ENCODE measurements around the gene RPH3AL.

DNA sequence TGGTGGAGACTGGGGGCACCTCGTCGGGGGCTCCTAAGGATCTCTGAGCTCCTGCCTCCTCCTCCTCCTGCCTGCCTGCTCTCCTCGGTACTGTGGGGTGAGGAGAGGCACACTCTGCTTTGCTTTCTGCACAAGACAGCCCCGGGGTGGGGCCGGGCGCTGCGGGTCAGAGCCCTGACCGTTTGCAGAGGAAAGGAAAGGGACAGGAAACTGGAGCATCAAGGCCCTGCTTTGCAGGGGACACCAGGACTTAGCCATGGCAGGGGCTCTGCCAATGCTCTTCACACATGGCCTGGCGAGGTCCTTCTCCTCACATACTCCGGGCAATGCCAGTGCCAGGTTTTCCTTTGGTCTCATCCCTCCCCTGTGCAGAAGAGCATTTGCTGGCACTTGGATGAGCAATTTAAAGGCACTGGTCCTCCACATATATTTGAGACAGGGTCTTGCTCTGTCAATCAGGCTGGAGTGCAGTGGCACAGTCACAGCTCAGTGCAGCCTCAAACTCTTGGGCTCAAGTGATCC lies 147.4 kb downstream of the RPH3AL start:
- TF ChIP-seq, protein P1, sequence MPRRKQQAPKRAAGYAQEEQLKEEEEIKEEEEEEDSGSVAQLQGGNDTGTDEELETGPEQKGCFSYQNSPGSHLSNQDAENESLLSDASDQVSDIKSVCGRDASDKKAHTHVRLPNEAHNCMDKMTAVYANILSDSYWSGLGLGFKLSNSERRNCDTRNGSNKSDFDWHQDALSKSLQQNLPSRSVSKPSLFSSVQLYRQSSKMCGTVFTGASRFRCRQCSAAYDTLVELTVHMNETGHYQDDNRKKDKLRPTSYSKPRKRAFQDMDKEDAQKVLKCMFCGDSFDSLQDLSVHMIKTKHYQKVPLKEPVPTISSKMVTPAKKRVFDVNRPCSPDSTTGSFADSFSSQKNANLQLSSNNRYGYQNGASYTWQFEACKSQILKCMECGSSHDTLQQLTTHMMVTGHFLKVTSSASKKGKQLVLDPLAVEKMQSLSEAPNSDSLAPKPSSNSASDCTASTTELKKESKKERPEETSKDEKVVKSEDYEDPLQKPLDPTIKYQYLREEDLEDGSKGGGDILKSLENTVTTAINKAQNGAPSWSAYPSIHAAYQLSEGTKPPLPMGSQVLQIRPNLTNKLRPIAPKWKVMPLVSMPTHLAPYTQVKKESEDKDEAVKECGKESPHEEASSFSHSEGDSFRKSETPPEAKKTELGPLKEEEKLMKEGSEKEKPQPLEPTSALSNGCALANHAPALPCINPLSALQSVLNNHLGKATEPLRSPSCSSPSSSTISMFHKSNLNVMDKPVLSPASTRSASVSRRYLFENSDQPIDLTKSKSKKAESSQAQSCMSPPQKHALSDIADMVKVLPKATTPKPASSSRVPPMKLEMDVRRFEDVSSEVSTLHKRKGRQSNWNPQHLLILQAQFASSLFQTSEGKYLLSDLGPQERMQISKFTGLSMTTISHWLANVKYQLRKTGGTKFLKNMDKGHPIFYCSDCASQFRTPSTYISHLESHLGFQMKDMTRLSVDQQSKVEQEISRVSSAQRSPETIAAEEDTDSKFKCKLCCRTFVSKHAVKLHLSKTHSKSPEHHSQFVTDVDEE (CRISPR knock-in tag; IDR thresholded peaks at IDR 0.05) = no peak
- TF ChIP-seq, protein P2, sequence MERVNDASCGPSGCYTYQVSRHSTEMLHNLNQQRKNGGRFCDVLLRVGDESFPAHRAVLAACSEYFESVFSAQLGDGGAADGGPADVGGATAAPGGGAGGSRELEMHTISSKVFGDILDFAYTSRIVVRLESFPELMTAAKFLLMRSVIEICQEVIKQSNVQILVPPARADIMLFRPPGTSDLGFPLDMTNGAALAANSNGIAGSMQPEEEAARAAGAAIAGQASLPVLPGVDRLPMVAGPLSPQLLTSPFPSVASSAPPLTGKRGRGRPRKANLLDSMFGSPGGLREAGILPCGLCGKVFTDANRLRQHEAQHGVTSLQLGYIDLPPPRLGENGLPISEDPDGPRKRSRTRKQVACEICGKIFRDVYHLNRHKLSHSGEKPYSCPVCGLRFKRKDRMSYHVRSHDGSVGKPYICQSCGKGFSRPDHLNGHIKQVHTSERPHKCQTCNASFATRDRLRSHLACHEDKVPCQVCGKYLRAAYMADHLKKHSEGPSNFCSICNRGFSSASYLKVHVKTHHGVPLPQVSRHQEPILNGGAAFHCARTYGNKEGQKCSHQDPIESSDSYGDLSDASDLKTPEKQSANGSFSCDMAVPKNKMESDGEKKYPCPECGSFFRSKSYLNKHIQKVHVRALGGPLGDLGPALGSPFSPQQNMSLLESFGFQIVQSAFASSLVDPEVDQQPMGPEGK (CRISPR knock-in tag; IDR thresholded peaks at IDR 0.05; ENCODE audit: borderline replicate concordance) = no peak
- no peak for TF ChIP-seq ZFP3 (CRISPR knock-in tag; IDR thresholded peaks at IDR 0.05)
- TF ChIP-seq CREB5 (CRISPR knock-in tag; IDR thresholded peaks at IDR 0.05; ENCODE audit: low read depth) = no peak
- no peak for TF ChIP-seq CSRNP3 (CRISPR knock-in tag; IDR thresholded peaks at IDR 0.05)
- TF ChIP-seq BACH2 (CRISPR knock-in tag; IDR thresholded peaks at IDR 0.05; ENCODE audit: borderline replicate concordance) = no peak
- TF ChIP-seq ZNF8 (CRISPR knock-in tag; IDR thresholded peaks at IDR 0.05) = no peak
- TF ChIP-seq OSR1 (CRISPR knock-in tag; IDR thresholded peaks at IDR 0.05) = no peak
- no peak for TF ChIP-seq ISL1 (CRISPR knock-in tag; IDR thresholded peaks at IDR 0.05)
- no peak for TF ChIP-seq ZFP30 (CRISPR knock-in tag; IDR thresholded peaks at IDR 0.05)
- no peak for TF ChIP-seq GLIS3 (CRISPR knock-in tag; IDR thresholded peaks at IDR 0.05)
